Tibial artery (tissue), 4 donors: ENCODE data around the gene MYO15B.

Experiments
- DNase-seq, 2 donors: peaks; one replicate each; pipeline ENCODE4 v3.0.0-alpha.2; 2019
- H3K27ac ChIP-seq, 2 donors: fragments of 200-600 bp; sonication (generic) in 1 of 2; 1 replicate in 1 of 2; 2 replicates in 1 of 2; pipeline ENCODE4 v1.5.1; 2018 to 2019; ENCODE audit warnings: mild to moderate bottlenecking in 1 of 2
- H3K27me3 ChIP-seq, 2 donors: fragments of 200-600 bp; sonication (generic) in 1 of 2; one replicate each; pipeline versions ENCODE4 v1.5.1 to v1.6.0; 2016 to 2019
- H3K36me3 ChIP-seq, 3 donors: fragments of 200-600 bp; sonication (generic) in 2 of 3; one replicate each; pipeline ENCODE4 v1.5.1; 2016 to 2019; ENCODE audit warnings: mild to moderate bottlenecking in 2 of 3
- H3K4me1 ChIP-seq, 4 donors: fragments of 200-600 bp; sonication (generic) in 2 of 4; 1 replicate in 3 of 4; 2 replicates in 1 of 4; pipeline ENCODE4 v1.5.1; 2016 to 2019
- H3K4me3 ChIP-seq, 2 donors: fragments of 200-600 bp; sonication (generic) in 1 of 2; 1 replicate in 1 of 2; 2 replicates in 1 of 2; pipeline ENCODE4 v1.5.1; 2018 to 2019; ENCODE audit warnings: mild to moderate bottlenecking in 2 of 2
- H3K9me3 ChIP-seq, 3 donors: fragments of 200-600 bp; sonication (generic) in 1 of 3; one replicate each; pipeline ENCODE4 v1.5.1; 2016 to 2019
- CTCF ChIP-seq, 2 experiments: fragments of 200-600 bp in 1 of 2; fragments of 450-650 bp in 1 of 2; IDR thresholded peaks; one replicate each; pipeline ENCODE4 v1.5.1; 2017 to 2019; ENCODE audit warnings: antibody characterized with exemption in 2 of 2, mild to moderate bottlenecking in 1 of 2, moderate library complexity in 1 of 2
- intact Hi-C: fragments of 100-400 bp; cut with DNase I; formaldehyde crosslinking; loops from one replicate; pipeline ENCODE4 v1.15.0; 2023; ENCODE audit warnings: low total_unique reads

The MYO15B gene

GRCh38 chr17:75639771-75640555, 52.4 kb downstream of the MYO15B start:
- Histone ChIP-seq H3K36me3 (peaks cover 0 to 56% (median 18%) of the 10 kb centered on the region in 3 donors), H3K4me1 (peaks cover 0 to 5% (median 0%) of the 10 kb centered on the region in 4 donors), H3K27ac (no peak overlapping the region), H3K4me3 (no peak overlapping the region), H3K9me3 (no peaks in the 10 kb centered on the region), H3K27me3 (no peaks in the 10 kb centered on the region)
- DNase-seq = no peak
- intact Hi-C loops = no loop called here
- TF ChIP-seq CTCF (IDR thresholded peaks at IDR 0.05) = no peak

GRCh38 chr17:75640556-75641119, 53.0 kb downstream of the MYO15B start:
- intact Hi-C loops = no loop called here
- Histone ChIP-seq H3K4me3 (no peak overlapping the region), H3K4me1 (peaks cover 0 to 5% (median 0%) of the 10 kb centered on the region in 4 donors)

GRCh38 chr17:75641343-75641742, 53.7 kb downstream of the MYO15B start:
- Histone ChIP-seq H3K4me3 (no peak overlapping the region), H3K27ac (no peak overlapping the region), H3K4me1 (peaks cover 0 to 5% (median 0%) of the 10 kb centered on the region in 4 donors), H3K36me3 (peaks cover 0 to 57% (median 18%) of the 10 kb centered on the region in 3 donors), H3K9me3 (no peaks in the 10 kb centered on the region), H3K27me3 (no peaks in the 10 kb centered on the region)
- no peak for TF ChIP-seq CTCF (IDR thresholded peaks at IDR 0.05)
- no peak for DNase-seq
- intact Hi-C loops = no loop called here

More at GRCh38 chr17:75640556-75641119, 53.0 kb downstream of the MYO15B start:
- H3K36me3 ChIP-seq = peaks cover 0 to 56% (median 18%) of the 10 kb centered on the region in 3 donors
- H3K27ac ChIP-seq = no peak overlapping the region
- no peaks in the 10 kb centered on the region for H3K27me3 ChIP-seq
- no peak for DNase-seq
- H3K9me3 ChIP-seq = no peaks in the 10 kb centered on the region
- TF ChIP-seq CTCF (IDR thresholded peaks at IDR 0.05) = no peak

- no peaks in the 10 kb centered on the region for H3K27me3 ChIP-seq
- no peak overlapping the region for H3K27ac ChIP-seq
- H3K9me3 ChIP-seq = no peaks in the 10 kb centered on the region
- peaks cover 0 to 5% (median 0%) of the 10 kb centered on the region in 4 donors for H3K4me1 ChIP-seq
- no peak for TF ChIP-seq CTCF (IDR thresholded peaks at IDR 0.05)
- intact Hi-C loops = no loop called here
- H3K36me3 ChIP-seq = peaks cover 0 to 58% (median 18%) of the 10 kb centered on the region in 3 donors
- no peak for DNase-seq
- no peak overlapping the region for H3K4me3 ChIP-seq
Observed at GRCh38 chr17:75642182-75642783, 54.7 kb downstream of the MYO15B start.

- no peaks in the 10 kb centered on the region for H3K27me3 ChIP-seq
- no peak for TF ChIP-seq CTCF (IDR thresholded peaks at IDR 0.05)
- no peak for DNase-seq
Observed at GRCh38 chr17:75642784-75643642, 55.4 kb downstream of the MYO15B start.

More at GRCh38 chr17:75642784-75643642, 55.4 kb downstream of the MYO15B start:
- no peaks in the 10 kb centered on the region for H3K9me3 ChIP-seq
- intact Hi-C loops = no loop called here
- H3K36me3 ChIP-seq = peaks cover 0 to 55% (median 18%) of the 10 kb centered on the region in 3 donors
- H3K27ac ChIP-seq = no peak overlapping the region
- peaks cover 0 to 5% (median 0%) of the 10 kb centered on the region in 4 donors for H3K4me1 ChIP-seq
- H3K4me3 ChIP-seq = no peak overlapping the region
